Prostate gland (tissue), 2 donors: Measurements from ENCODE around the gene IRX2.

ENCODE experiments used
- CTCF ChIP-seq, 4 experiments: fragments of 200-600 bp in 2 of 4; fragments of 450-650 bp in 2 of 4; sonication (generic) in 2 of 4; IDR thresholded peaks; 1 replicate in 3 of 4; 2 replicates in 1 of 4; pipeline ENCODE4 v1.5.1; 2016 to 2019; ENCODE audit warnings: antibody characterized with exemption in 4 of 4, mild to moderate bottlenecking in 2 of 4, moderate library complexity in 2 of 4
- POLR2AphosphoS5 ChIP-seq: sonication (generic); formaldehyde crosslinking; IDR thresholded peaks from one replicate; pipeline ENCODE4 v1.6.1; 2017; ENCODE audit warnings: antibody characterized with exemption

DNA sequence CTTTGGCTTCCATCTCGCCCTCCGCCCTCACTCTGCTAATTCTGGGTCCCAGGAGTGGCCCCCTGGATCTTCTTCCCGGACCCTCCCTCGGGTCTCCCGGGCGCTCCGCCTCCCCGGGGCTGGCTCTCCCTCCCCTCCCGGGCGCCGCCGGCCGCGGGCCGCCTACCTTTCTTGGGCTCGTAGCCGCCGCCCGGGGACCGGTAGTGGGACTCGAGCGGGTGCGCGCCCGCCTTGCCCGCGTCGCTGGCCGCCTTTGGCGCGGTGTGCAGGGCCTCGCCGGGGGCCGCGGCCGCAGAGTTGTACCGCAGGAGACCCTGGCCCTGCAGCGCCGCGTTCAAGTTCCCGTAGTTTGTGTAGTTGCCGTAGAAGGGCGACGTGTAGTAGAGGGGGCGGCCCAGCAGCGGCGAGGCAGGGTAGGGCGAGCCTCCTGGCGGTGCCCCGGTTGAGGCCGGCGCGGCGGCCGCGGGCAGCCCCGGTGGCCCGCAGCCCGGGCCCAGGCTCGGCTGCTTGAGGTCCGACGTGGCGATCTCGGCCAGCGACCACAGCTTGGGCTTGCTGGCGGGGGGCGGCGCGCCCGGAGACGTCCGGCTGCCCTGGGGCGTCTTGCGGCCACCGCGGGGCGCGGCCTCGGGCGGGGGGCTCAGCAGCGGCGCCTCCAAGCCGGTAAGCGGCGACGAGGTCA lies 3.2 kb downstream of the IRX2 start:
- TF ChIP-seq POLR2AphosphoS5 (no peak), CTCF (IDR thresholded peaks at IDR 0.05) (no peak)
